CD14-positive monocyte (primary cell): ENCODE data around the gene CLSTN3. TPM values are rescaled to one million over a fixed set of nuclear protein-coding genes. Genes with fewer than 3 reads are reported as not detected.

Source experiments
- DNase-seq, 3 donors: peaks; one replicate each; pipeline ENCODE4 v3.0.0-alpha.2; 2011 to 2022
- H2AFZ ChIP-seq: 2 replicates; pipeline ENCODE4 v1.6.0; 2012; ENCODE audit warnings: mild to moderate bottlenecking, low read depth, low read length, inconsistent platforms; ENCODE audit not compliant: insufficient read depth, poor library complexity, severe bottlenecking
- H3K27ac ChIP-seq, 2 donors: 1 replicate in 1 of 2; 2 replicates in 1 of 2; pipeline ENCODE4 v1.5.1; 2012 to 2013; ENCODE audit warnings: low read length in 2 of 2, control low read depth in 1 of 2, inconsistent platforms in 1 of 2, low read depth in 1 of 2, mild to moderate bottlenecking in 1 of 2
- H3K27me3 ChIP-seq, 2 donors: one replicate each; pipeline versions ENCODE4 v1.6.0 to v1.6.1; 2011 to 2013; ENCODE audit warnings: low read length in 2 of 2; ENCODE audit not compliant: control insufficient read depth in 2 of 2, insufficient read depth in 2 of 2
- H3K36me3 ChIP-seq, 2 donors: replicated peaks in 1 of 2; 1 replicate in 1 of 2; 2 replicates in 1 of 2; pipeline versions ENCODE4 v1.5.1 to v1.6.1; 2012 to 2013; ENCODE audit warnings: low read length in 2 of 2, control low read depth in 1 of 2, inconsistent platforms in 1 of 2, mild to moderate bottlenecking in 1 of 2; ENCODE audit not compliant: insufficient read depth in 2 of 2, control insufficient read depth in 1 of 2
- H3K4me1 ChIP-seq, 2 donors: 1 replicate in 1 of 2; 2 replicates in 1 of 2; pipeline versions ENCODE4 v1.5.1 to v1.6.1; 2012 to 2013; ENCODE audit warnings: low read length in 2 of 2, control low read depth in 1 of 2, inconsistent platforms in 1 of 2, mild to moderate bottlenecking in 1 of 2, moderate library complexity in 1 of 2; ENCODE audit not compliant: insufficient read depth in 2 of 2, control insufficient read depth in 1 of 2
- H3K4me2 ChIP-seq: replicated peaks from 2 replicates; pipeline ENCODE3; 2012; ENCODE audit warnings: low read length, moderate library complexity, mild to moderate bottlenecking; ENCODE audit not compliant: poor library complexity, severe bottlenecking; ENCODE audit errors: extremely low read depth
- H3K4me3 ChIP-seq, 3 experiments: fragments of 200-600 bp in 1 of 3; sonication (generic) in 1 of 3; replicated peaks in 1 of 3; 1 replicate in 2 of 3; 2 replicates in 1 of 3; pipeline ENCODE4 v1.5.1; 2011 to 2013; ENCODE audit warnings: low read length in 3 of 3, mild to moderate bottlenecking in 3 of 3, control low read depth in 2 of 3, low read depth in 2 of 3, inconsistent platforms in 1 of 3, moderate library complexity in 1 of 3
- H3K79me2 ChIP-seq: 2 replicates; pipeline ENCODE4 v1.6.0; 2012; ENCODE audit warnings: mild to moderate bottlenecking, control low read depth, inconsistent platforms, low read length, moderate library complexity; ENCODE audit not compliant: insufficient read depth
- H3K9ac ChIP-seq: 2 replicates; pipeline ENCODE4 v1.6.0; 2017; ENCODE audit warnings: low read length, mild to moderate bottlenecking; ENCODE audit not compliant: insufficient read depth, poor library complexity, severe bottlenecking
- H3K9me3 ChIP-seq, 2 donors: replicated peaks in 1 of 2; 1 replicate in 1 of 2; 2 replicates in 1 of 2; pipeline versions ENCODE4 v1.5.1 to v1.6.1; 2012 to 2013; ENCODE audit warnings: low read length in 2 of 2, control low read depth in 1 of 2; ENCODE audit not compliant: control insufficient read depth in 1 of 2, insufficient read depth in 1 of 2
- H4K20me1 ChIP-seq: 2 replicates; pipeline ENCODE4 v1.6.0; 2012; ENCODE audit warnings: mild to moderate bottlenecking, low read length, control low read depth, moderate library complexity; ENCODE audit not compliant: insufficient read depth
- H3K27ac Mint-ChIP-seq, 7 donors: one replicate each; pipeline ENCODE4 v1.8.0; 2020; ENCODE audit warnings: mild to moderate bottlenecking in 7 of 7, mixed read lengths in 7 of 7, moderate library complexity in 6 of 7, inconsistent platforms in 2 of 7
- H3K27me3 Mint-ChIP-seq, 3 donors: one replicate each; pipeline ENCODE4 v1.8.0; 2021 to 2022; ENCODE audit warnings: low read depth in 3 of 3, mild to moderate bottlenecking in 3 of 3, mixed read lengths in 3 of 3, moderate library complexity in 3 of 3, inconsistent platforms in 1 of 3
- H3K36me3 Mint-ChIP-seq, 2 donors: one replicate each; pipeline ENCODE4 v1.8.0; 2020; ENCODE audit warnings: mixed read lengths in 2 of 2, inconsistent platforms in 1 of 2, mild to moderate bottlenecking in 1 of 2
- H3K4me1 Mint-ChIP-seq: one replicate; pipeline ENCODE4 v1.8.0; 2020; ENCODE audit warnings: mild to moderate bottlenecking, mixed read lengths
- H3K4me3 Mint-ChIP-seq, 2 donors: one replicate each; pipeline ENCODE4 v1.8.0; 2020; ENCODE audit warnings: mild to moderate bottlenecking in 2 of 2, mixed read lengths in 2 of 2, moderate library complexity in 1 of 2
- H3K9me3 Mint-ChIP-seq, 7 donors: one replicate each; pipeline ENCODE4 v1.8.0; 2020 to 2022; ENCODE audit warnings: mixed read lengths in 7 of 7, mild to moderate bottlenecking in 6 of 7, moderate library complexity in 6 of 7, inconsistent platforms in 2 of 7
- CTCF ChIP-seq: fragments of 200-600 bp; IDR thresholded peaks from one replicate; pipeline ENCODE4 v1.8.0; 2022; ENCODE audit warnings: antibody characterized with exemption, mild to moderate bottlenecking
- WGBS: methylation state at CpG from one replicate; pipeline ENCODE4 v1.1.5; 2013; ENCODE audit warnings: missing lambda C conversion rate; ENCODE audit not compliant: insufficient coverage; 5-methylcytosine and 5-hydroxymethylcytosine counted together
- intact Hi-C, 2 donors: fragments of 100-400 bp; cut with micrococcal nuclease; formaldehyde crosslinking; loops; one replicate each; pipeline versions ENCODE4 v1.15.0 to v1.15.1; 2023
- polyA plus RNA-seq, 3 donors: library from polyadenylated mRNA; depleted of rRNA in 1 of 3; unstranded in 2 of 3; stranded (reverse) in 1 of 3; fragments of 300-500 nt in 2 of 3; fragments of >200 nt in 1 of 3; fragmentation: Illumina TruSeq in 2 of 3; gene quantifications; 1 replicate in 2 of 3; 2 replicates in 1 of 3; pipeline ENCODE4 v1.2.3, GENCODE V29; 2012 to 2021

The CLSTN3 gene
- polyA plus RNA-seq, 3 donors, result 13.7 TPM; not detected in 2

- Histone ChIP-seq H3K27ac (no peak overlapping the region), H3K4me1 (no peaks in the 10 kb centered on the region), H3K79me2 (no peaks in the 10 kb centered on the region), H3K4me3 (no peak overlapping the region), H3K9ac (no peak overlapping the region), H4K20me1 (no peaks in the 10 kb centered on the region), H3K9me3 (no peaks in the 10 kb centered on the region), H3K36me3 (peaks cover 0 to 7% of the 10 kb centered on the region in 2 donors), H3K4me2 (no peak overlapping the region), H2AFZ (no peak overlapping the region), H3K27me3 (no peaks in the 10 kb centered on the region)
- peaks cover 0 to 1% (median 0%) of the 10 kb centered on the region in 3 donors for H3K27me3 Mint-ChIP-seq
- H3K4me3 Mint-ChIP-seq, result no peak overlapping the region
- H3K27ac Mint-ChIP-seq, result no peak overlapping the region
- H3K9me3 Mint-ChIP-seq, result no peaks in the 10 kb centered on the region
- no peak for TF ChIP-seq CTCF
- intact Hi-C loops, result no loop called here
- H3K36me3 Mint-ChIP-seq, result peaks cover 9 to 36% of the 10 kb centered on the region in 2 donors
- DNase-seq, result no peak
- H3K4me1 Mint-ChIP-seq, result no peaks in the 10 kb centered on the region
- 77% methylated on average over 7 of the region's 8 CpGs for WGBS
Measured at GRCh38 chr12:7155471-7156034, 25.4 kb downstream of the CLSTN3 start.

- Histone ChIP-seq H4K20me1 (no peaks in the 10 kb centered on the region), H3K4me1 (no peaks in the 10 kb centered on the region), H3K36me3 (no peaks in the 10 kb centered on the region), H3K4me2 (no peak overlapping the region), H3K27ac (no peak overlapping the region), H3K79me2 (no peaks in the 10 kb centered on the region), H2AFZ (no peak overlapping the region), H3K4me3 (no peak overlapping the region), H3K9me3 (no peaks in the 10 kb centered on the region), H3K9ac (no peak overlapping the region), H3K27me3 (no peaks in the 10 kb centered on the region)
- no peak for TF ChIP-seq CTCF
- no peak overlapping the region for H3K27ac Mint-ChIP-seq
- no peak for DNase-seq
- peaks cover 5 to 27% of the 10 kb centered on the region in 2 donors for H3K36me3 Mint-ChIP-seq
- H3K9me3 Mint-ChIP-seq, result no peaks in the 10 kb centered on the region
- H3K27me3 Mint-ChIP-seq, result peaks cover 0 to 6% (median 1%) of the 10 kb centered on the region in 3 donors
- 95% methylated on average over 19 of the region's 24 CpGs for WGBS
- no peaks in the 10 kb centered on the region for H3K4me1 Mint-ChIP-seq
- intact Hi-C loops, result no loop called here
- no peak overlapping the region for H3K4me3 Mint-ChIP-seq
Measured at GRCh38 chr12:7156259-7157197, 26.4 kb downstream of the CLSTN3 start.
